ENCODE results near the gene SCFD2.

DNA sequence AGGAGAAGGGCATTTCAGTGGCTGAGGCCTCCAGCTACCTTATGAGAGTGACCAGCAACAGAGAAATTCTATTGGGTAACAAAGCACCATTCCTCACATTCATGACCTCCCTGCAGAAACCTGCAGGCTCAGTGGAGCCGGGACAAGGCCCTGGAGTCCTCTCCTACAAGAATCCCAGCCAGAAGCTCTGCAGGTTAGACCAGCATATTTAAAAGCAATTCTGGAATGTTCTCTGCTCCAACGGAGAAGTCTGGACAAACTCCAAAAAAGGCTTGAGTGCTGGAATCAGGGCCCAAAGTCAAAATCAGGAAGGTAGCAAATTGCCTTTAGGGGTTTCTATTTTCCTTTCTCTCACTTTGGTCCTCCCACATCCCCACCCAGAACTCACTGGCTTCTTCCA, 202.9 kb downstream of the SCFD2 start:
- no peak for TF ChIP-seq NBN (IDR thresholded peaks at IDR 0.05)
- TF ChIP-seq, protein P1, sequence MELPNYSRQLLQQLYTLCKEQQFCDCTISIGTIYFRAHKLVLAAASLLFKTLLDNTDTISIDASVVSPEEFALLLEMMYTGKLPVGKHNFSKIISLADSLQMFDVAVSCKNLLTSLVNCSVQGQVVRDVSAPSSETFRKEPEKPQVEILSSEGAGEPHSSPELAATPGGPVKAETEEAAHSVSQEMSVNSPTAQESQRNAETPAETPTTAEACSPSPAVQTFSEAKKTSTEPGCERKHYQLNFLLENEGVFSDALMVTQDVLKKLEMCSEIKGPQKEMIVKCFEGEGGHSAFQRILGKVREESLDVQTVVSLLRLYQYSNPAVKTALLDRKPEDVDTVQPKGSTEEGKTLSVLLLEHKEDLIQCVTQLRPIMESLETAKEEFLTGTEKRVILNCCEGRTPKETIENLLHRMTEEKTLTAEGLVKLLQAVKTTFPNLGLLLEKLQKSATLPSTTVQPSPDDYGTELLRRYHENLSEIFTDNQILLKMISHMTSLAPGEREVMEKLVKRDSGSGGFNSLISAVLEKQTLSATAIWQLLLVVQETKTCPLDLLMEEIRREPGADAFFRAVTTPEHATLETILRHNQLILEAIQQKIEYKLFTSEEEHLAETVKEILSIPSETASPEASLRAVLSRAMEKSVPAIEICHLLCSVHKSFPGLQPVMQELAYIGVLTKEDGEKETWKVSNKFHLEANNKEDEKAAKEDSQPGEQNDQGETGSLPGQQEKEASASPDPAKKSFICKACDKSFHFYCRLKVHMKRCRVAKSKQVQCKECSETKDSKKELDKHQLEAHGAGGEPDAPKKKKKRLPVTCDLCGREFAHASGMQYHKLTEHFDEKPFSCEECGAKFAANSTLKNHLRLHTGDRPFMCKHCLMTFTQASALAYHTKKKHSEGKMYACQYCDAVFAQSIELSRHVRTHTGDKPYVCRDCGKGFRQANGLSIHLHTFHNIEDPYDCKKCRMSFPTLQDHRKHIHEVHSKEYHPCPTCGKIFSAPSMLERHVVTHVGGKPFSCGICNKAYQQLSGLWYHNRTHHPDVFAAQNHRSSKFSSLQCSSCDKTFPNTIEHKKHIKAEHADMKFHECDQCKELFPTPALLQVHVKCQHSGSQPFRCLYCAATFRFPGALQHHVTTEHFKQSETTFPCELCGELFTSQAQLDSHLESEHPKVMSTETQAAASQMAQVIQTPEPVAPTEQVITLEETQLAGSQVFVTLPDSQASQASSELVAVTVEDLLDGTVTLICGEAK (IDR thresholded peaks at IDR 0.05; ENCODE audit: borderline replicate concordance), result no peak
- TF ChIP-seq, protein P2, sequence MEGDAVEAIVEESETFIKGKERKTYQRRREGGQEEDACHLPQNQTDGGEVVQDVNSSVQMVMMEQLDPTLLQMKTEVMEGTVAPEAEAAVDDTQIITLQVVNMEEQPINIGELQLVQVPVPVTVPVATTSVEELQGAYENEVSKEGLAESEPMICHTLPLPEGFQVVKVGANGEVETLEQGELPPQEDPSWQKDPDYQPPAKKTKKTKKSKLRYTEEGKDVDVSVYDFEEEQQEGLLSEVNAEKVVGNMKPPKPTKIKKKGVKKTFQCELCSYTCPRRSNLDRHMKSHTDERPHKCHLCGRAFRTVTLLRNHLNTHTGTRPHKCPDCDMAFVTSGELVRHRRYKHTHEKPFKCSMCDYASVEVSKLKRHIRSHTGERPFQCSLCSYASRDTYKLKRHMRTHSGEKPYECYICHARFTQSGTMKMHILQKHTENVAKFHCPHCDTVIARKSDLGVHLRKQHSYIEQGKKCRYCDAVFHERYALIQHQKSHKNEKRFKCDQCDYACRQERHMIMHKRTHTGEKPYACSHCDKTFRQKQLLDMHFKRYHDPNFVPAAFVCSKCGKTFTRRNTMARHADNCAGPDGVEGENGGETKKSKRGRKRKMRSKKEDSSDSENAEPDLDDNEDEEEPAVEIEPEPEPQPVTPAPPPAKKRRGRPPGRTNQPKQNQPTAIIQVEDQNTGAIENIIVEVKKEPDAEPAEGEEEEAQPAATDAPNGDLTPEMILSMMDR (IDR thresholded peaks at IDR 0.05 in 2 of 3, conservative IDR thresholded peaks at IDR 0.05 in 1 of 3; ENCODE audit: control insufficient read depth in 2 of 3, extremely low read depth in 1 of 3, insufficient read depth in 1 of 3, low read depth in 3 of 3, low read length in 3 of 3), result no peak
